Bronchial epithelial cell (primary cell): ENCODE results near the gene MAP7D1. TPM values are rescaled to one million over a fixed set of nuclear protein-coding genes. Genes with fewer than 3 reads are reported as not detected.
"Not testable (repeated sequence)": the region's sequence is repeated elsewhere in the genome, so short reads cannot be mapped to it uniquely, and the experiment has no call there.

Source experiments
- DNase-seq: peaks from one replicate; pipeline ENCODE4 v3.0.0-alpha.2; 2010; ENCODE audit warnings: low read depth
- FAIRE-seq: peaks from 2 replicates; lab custom pipeline; 2011; peaks lifted over from hg19 to GRCh38; lab: Jason Lieb, UNC
- H3K27me3 ChIP-seq: 2 replicates; pipeline ENCODE4 v1.5.1; 2011; ENCODE audit warnings: low read length; ENCODE audit not compliant: control insufficient read depth, insufficient read depth
- H3K36me3 ChIP-seq: 2 replicates; pipeline ENCODE4 v1.5.1; 2011; ENCODE audit warnings: low read length; ENCODE audit not compliant: control insufficient read depth, insufficient read depth
- H3K4me3 ChIP-seq: 2 replicates; pipeline ENCODE4 v1.5.1; 2011; ENCODE audit warnings: mild to moderate bottlenecking, low read depth, low read length, control low read depth
- total RNA-seq: library from RNA; depleted of rRNA; stranded (reverse); fragments of >200 nt; gene quantifications from 2 replicates; pipeline ENCODE4 v1.2.1, GENCODE V29; 2014
- TF ChIP-seq, protein P1 (sequence below): IDR thresholded peaks from 2 replicates; pipeline ENCODE4 v1.5.1; 2011; ENCODE audit warnings: mild to moderate bottlenecking, moderate library complexity, low read length, control low read depth, inconsistent platforms; ENCODE audit not compliant: insufficient read depth, severe bottlenecking

The MAP7D1 gene
- total RNA-seq, 1 donor from 2014 or later, result 54.5 TPM

DNA sequence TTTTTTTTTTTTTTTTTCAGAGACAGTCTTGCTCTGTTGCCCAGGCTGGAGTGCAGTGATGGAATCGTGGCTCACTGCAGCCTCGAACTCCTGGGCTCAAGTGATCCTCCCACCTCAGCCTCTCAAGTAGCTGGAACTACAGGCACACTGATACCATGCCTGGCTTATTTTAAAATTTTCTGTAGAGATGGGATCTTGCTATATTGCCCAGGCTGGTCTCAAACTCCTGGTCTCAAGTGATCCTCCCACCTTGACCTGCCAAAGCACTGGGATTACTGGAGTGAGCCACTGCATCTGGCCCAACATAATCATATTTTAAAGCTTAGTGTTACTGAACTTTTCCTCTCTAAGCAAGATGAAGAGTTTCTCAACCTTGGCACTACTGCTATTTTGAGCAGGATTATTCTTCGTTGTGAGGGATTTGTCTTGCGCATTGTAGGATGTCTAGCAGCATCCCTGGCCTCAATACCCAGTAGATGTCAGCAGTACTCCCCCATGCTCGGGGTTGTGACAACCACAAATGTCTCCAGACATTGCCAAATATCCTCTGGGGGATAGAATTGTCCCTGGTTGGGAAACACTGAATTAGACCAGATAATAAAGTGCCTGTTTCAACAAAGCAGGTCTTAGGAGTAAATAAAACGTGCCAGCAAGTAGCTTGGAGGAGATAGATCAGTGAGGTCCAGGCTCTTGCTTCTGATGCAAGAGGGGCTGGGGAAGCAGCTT, 53.2 kb downstream of the MAP7D1 start:
- Histone ChIP-seq H3K27me3 (no peaks in the 10 kb centered on the region), H3K36me3 (no peaks in the 10 kb centered on the region), H3K4me3 (no peak overlapping the region)
- FAIRE-seq (no peak), DNase-seq (no peak)
- TF ChIP-seq, protein P1, sequence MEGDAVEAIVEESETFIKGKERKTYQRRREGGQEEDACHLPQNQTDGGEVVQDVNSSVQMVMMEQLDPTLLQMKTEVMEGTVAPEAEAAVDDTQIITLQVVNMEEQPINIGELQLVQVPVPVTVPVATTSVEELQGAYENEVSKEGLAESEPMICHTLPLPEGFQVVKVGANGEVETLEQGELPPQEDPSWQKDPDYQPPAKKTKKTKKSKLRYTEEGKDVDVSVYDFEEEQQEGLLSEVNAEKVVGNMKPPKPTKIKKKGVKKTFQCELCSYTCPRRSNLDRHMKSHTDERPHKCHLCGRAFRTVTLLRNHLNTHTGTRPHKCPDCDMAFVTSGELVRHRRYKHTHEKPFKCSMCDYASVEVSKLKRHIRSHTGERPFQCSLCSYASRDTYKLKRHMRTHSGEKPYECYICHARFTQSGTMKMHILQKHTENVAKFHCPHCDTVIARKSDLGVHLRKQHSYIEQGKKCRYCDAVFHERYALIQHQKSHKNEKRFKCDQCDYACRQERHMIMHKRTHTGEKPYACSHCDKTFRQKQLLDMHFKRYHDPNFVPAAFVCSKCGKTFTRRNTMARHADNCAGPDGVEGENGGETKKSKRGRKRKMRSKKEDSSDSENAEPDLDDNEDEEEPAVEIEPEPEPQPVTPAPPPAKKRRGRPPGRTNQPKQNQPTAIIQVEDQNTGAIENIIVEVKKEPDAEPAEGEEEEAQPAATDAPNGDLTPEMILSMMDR, result no peak

DNA sequence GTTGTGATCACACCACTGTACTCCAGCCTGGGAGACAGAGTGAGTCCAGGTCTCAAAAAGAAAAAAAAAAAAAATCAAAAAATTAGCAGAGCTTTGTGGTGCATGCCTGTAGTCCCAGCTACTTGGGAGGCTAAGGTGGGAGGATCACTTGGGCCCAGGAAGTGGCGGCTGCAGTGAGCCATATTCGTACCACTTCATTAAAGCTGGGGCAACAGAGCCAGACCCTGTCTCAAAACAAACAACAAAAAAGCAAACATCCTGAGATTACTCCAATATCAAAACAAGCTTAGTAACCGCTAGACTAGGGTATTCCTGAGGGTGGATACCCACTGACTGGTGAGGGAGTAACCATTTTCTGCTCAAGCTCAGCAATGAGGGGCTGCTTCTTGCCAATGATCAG, 55.3 kb downstream of the MAP7D1 start:
- TF ChIP-seq, protein P1, result no peak
- FAIRE-seq, result no peak

DNA sequence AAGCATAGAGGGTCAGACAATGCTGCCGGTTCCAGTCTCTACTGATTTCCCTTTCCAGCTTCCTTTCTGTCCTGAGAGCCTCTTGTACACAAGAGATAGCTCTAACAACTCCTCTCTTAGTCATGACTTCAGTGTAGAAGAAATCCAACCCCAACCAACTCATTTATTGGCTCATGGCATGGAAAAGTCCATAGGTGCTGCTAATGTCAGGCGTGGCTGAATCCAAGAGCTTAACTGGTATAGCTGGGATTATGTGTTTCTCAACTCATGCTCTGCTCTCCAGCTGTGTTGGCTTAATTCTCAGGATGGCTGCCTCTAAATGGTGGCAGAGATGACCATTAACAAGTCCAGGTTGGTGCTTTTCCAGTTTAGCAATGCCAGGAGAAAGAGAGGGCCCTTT, 55.9 kb downstream of the MAP7D1 start:
- no peak for DNase-seq
- H3K36me3 ChIP-seq, result no peaks in the 10 kb centered on the region
- FAIRE-seq, result no peak
- H3K27me3 ChIP-seq, result no peaks in the 10 kb centered on the region
- H3K4me3 ChIP-seq, result no peak overlapping the region
- TF ChIP-seq, protein P1, result no peak

More for the DNA sequence above, 55.3 kb downstream of the MAP7D1 start:
- DNase-seq, result no peak
- no peak overlapping the region for H3K4me3 ChIP-seq
- H3K27me3 ChIP-seq, result no peaks in the 10 kb centered on the region
- no peaks in the 10 kb centered on the region for H3K36me3 ChIP-seq

DNA sequence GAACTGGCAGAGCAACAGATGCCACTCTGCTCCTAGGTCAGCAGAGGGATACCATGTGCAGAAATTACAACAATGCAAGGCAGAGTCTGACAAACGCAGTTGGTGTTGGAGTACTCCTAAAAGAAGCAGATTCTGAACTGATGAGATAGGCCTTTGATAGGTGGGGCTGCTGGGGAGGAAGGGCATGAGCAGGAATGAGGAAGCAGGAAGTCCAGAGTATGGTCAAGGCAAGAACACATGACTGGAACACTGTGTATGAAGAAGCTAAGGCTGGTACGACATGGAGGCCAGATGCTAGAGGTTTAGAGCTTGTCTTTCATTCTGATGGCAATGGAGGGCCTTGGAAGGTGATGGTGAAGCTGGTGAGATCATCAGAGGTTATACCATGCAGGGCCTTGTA, 56.8 kb downstream of the MAP7D1 start:
- FAIRE-seq, result no peak

DNA sequence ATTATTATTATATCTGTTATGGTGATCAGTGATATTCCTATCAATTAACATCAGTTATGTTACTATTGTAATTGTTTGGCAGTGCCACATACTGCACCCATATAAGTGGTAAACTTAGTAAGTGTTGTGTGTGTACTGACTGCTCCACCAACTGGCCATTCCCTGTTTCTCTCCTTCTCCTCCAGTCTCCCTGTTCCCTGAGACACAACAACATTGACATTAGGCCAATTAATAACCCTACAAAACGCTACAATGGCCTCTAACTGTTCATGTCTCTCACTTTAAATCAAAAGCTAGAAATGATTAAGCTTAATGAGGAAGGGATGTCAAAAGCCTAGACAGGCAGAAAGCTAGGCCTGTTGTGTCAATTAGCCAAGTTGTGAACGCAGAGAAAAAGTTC, 61.7 kb downstream of the MAP7D1 start:
- DNase-seq (peak; percentile 43), FAIRE-seq (no peak)
- Histone ChIP-seq H3K27me3 (no peaks in the 10 kb centered on the region), H3K4me3 (no peak overlapping the region), H3K36me3 (no peaks in the 10 kb centered on the region)
- TF ChIP-seq, protein P1, result peak; percentile 35

More for the DNA sequence above, 56.8 kb downstream of the MAP7D1 start:
- no peaks in the 10 kb centered on the region for H3K27me3 ChIP-seq
- DNase-seq, result peak; percentile 42
- H3K36me3 ChIP-seq, result no peaks in the 10 kb centered on the region
- TF ChIP-seq, protein P1, result no peak
- H3K4me3 ChIP-seq, result no peak overlapping the region

DNA sequence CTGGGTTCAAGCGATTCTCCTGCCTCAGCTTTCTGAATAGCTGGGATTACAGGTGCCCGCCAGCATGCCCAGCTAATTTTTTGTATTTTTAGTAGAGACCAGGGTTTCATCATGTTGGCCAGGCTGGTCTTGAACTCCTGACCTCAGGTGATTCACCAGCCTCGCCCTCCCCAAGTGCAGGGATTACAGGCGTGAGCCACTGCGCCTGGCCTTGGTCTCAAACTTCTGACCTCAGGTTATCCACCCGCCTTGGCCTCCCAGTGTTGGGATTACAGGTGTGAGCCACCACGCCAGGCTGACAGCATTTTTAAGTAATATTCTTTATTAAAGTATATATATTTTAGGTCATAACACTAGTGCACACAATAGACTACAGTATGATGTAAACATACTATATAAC, 65.9 kb downstream of the MAP7D1 start:
- DNase-seq, H3K4me3 ChIP-seq, H3K27me3 ChIP-seq, FAIRE-seq, H3K36me3 ChIP-seq: not testable (repeated sequence)
